ENCODE results near the gene ZP1. TPM values are rescaled to one million over a fixed set of nuclear protein-coding genes. Genes with fewer than 3 reads are reported as not detected.

ZP1 gene
- total RNA-seq, 5 donors from 2014 or later (not counting 1 experiment from before 2014, with no cell fraction given), result 0.20 to 1.0 TPM; not detected in 3

DNA sequence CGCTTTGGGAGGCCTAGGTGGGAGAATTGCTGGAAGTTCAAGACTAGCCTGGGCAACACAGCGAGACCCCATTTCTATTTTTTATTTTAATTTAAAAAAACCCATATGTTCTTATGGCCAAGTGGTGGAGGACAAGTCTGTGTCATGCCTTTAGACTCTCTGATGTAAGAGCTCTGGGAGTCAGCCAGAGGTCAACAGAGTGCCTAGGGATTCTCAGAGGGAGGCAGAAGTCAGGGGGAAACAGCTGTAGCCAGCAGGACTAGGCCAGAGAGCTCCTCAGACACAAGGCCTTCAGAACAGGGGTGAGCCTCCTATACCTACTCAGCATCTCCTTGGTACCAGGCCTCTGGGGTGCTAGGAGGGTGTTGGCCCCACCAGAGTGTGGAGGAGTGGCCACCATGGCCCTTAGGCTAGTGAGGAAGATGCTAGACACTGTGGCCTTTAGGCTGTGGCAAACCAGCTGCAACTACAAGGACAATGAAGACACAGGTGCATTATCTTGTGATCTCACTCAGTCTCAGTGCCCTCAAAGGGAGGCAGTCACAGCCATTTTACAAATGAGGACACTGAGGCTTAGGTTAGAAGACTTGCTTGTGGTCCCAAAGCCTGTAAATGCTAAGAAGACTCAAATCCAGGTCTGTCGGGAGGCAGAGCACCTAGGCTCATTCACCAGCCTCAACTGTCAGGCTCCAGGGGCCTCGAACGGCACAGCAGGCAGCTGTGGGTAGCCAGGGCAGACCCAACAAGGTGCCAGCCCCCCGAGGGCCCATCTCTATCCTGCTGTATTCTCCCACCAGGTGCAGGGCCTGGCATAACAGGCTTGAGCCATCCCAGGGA is 5.0 kb downstream of the ZP1 start:
- peaks cover 0 to 6% of the 10 kb centered on the region in 2 donors for H3K36me3 ChIP-seq (ENCODE audit: control insufficient read depth in 2 of 2, extremely low read depth in 1 of 2, insufficient read depth in 1 of 2, low read length in 1 of 2)
- Mint-ChIP-seq H3K4me3 (no peak overlapping the region), H3K36me3 (no peaks in the 10 kb centered on the region), H3K27ac (peak overlapping the region in 1 of 2 donors; percentile 52), H3K4me1 (peaks cover 18 to 24% (median 21%) of the 10 kb centered on the region in 3 donors), H3K9me3 (no peaks in the 10 kb centered on the region), H3K27me3 (peaks cover 0 to 4% of the 10 kb centered on the region in 2 donors)
- 44% methylated on average over 3 of the region's 6 CpGs for WGBS (ENCODE audit: insufficient coverage)
- H3K9me3 ChIP-seq, result no peaks in the 10 kb centered on the region
- POLR2A ChIA-PET, result no interaction called here
- ATAC-seq (replicated peaks in 1 of 4) (peak in 1 of 4 experiments; percentile 23), DNase-seq (no peak)
- peaks cover 8 to 40% of the 10 kb centered on the region in 2 experiments for H3K4me1 ChIP-seq (ENCODE audit: control insufficient read depth in 1 of 2, extremely low read depth in 1 of 2, insufficient read depth in 2 of 2, low read length in 2 of 2)
- no peak overlapping the region for H3K4me3 ChIP-seq (ENCODE audit: control insufficient read depth in 1 of 2, extremely low read depth in 1 of 2, low read length in 1 of 2)
- peaks cover 0 to 34% of the 10 kb centered on the region in 2 experiments for H3K27me3 ChIP-seq (replicated peaks in 1 of 2; ENCODE audit: control insufficient read depth in 2 of 2, extremely low read depth in 1 of 2, insufficient read depth in 2 of 2, low read length in 1 of 2)
- CTCF ChIA-PET, result interaction anchor here in 1 of 2 donors (0.6 kb wide), 1 partner anchor 26 kb away, joined by 4 read pairs; no protein-coding TSS in a partner anchor
- H3K27ac ChIP-seq (ENCODE audit: low read length), result no peak overlapping the region

DNA sequence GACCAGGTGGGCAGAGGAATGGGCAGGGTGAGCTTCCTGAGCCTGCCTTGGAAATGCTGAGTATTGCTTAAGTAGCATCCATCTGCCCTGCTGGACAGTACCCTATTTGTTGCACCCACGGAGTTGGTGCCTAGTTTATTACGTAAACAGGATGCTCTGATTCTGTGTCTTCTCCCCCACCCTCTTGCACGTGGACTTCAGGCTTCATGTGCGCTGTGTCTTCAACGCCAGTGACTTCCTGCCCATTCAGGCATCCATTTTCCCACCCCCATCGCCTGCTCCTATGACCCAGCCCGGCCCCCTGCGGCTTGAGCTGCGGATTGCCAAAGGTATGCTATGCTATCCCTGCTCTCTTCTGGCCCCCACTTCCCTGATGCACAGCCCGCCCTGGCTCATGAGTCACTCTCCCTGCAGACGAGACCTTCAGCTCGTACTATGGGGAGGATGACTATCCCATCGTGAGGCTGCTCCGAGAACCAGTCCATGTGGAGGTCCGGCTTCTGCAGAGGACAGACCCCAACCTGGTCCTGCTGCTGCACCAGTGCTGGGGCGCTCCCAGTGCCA is 5.7 kb downstream of the ZP1 start:
- Histone ChIP-seq H3K27ac (ENCODE audit: low read length) (no peak overlapping the region), H3K9me3 (no peaks in the 10 kb centered on the region), H3K36me3 (ENCODE audit: control insufficient read depth in 2 of 2, extremely low read depth in 1 of 2, insufficient read depth in 1 of 2, low read length in 1 of 2) (peaks cover 0 to 7% of the 10 kb centered on the region in 2 donors), H3K27me3 (replicated peaks in 1 of 2; ENCODE audit: control insufficient read depth in 2 of 2, extremely low read depth in 1 of 2, insufficient read depth in 2 of 2, low read length in 1 of 2) (peaks cover 0 to 29% of the 10 kb centered on the region in 2 experiments), H3K4me3 (ENCODE audit: control insufficient read depth in 1 of 2, extremely low read depth in 1 of 2, low read length in 1 of 2) (no peak overlapping the region), H3K4me1 (ENCODE audit: control insufficient read depth in 1 of 2, extremely low read depth in 1 of 2, insufficient read depth in 2 of 2, low read length in 2 of 2) (peaks cover 8 to 40% of the 10 kb centered on the region in 2 experiments)
- peak overlapping the region in 1 of 2 donors; percentile 39 for H3K27ac Mint-ChIP-seq
- POLR2A ChIA-PET, result interaction anchor here in 1 of 2 donors (0.6 kb wide), 1 partner anchor 155 kb away, joined by 5 read pairs; no protein-coding TSS in a partner anchor
- peaks cover 0 to 4% of the 10 kb centered on the region in 2 donors for H3K27me3 Mint-ChIP-seq
- CTCF ChIA-PET, result no interaction called here
- DNase-seq, result peak in 12 of 35 experiments; percentile 7 to 30 (median 14)
- peaks cover 6% of the 10 kb centered on the region for H3K36me3 Mint-ChIP-seq
- no peaks in the 10 kb centered on the region for H3K9me3 Mint-ChIP-seq
- H3K4me1 Mint-ChIP-seq, result peaks cover 18 to 24% (median 21%) of the 10 kb centered on the region in 3 donors
- H3K4me3 Mint-ChIP-seq, result no peak overlapping the region
- 68% methylated on average over 15 of the region's 16 CpGs for WGBS (ENCODE audit: insufficient coverage)
- ATAC-seq (replicated peaks in 1 of 4), result peak; percentile 25 to 68 (median 44)

- Mint-ChIP-seq H3K4me3 (no peak overlapping the region), H3K4me1 (peaks cover 18 to 22% (median 19%) of the 10 kb centered on the region in 3 donors), H3K27me3 (peaks cover 0 to 4% of the 10 kb centered on the region in 2 donors), H3K9me3 (no peaks in the 10 kb centered on the region), H3K27ac (no peak overlapping the region), H3K36me3 (peaks cover 9% of the 10 kb centered on the region)
- POLR2A ChIA-PET, result interaction anchor here in 1 of 2 donors (0.6 kb wide), 1 partner anchor 155 kb away, joined by 5 read pairs; no protein-coding TSS in a partner anchor
- H3K4me1 ChIP-seq (ENCODE audit: control insufficient read depth in 1 of 2, extremely low read depth in 1 of 2, insufficient read depth in 2 of 2, low read length in 2 of 2), result peaks cover 8 to 38% of the 10 kb centered on the region in 2 experiments
- H3K27me3 ChIP-seq (replicated peaks in 1 of 2; ENCODE audit: control insufficient read depth in 2 of 2, extremely low read depth in 1 of 2, insufficient read depth in 2 of 2, low read length in 1 of 2), result peaks cover 0 to 24% of the 10 kb centered on the region in 2 experiments
- 91% methylated on average over 8 of the region's 12 CpGs for WGBS (ENCODE audit: insufficient coverage)
- no peak overlapping the region for H3K4me3 ChIP-seq (ENCODE audit: control insufficient read depth in 1 of 2, extremely low read depth in 1 of 2, low read length in 1 of 2)
- H3K9me3 ChIP-seq, result no peaks in the 10 kb centered on the region
- H3K27ac ChIP-seq (ENCODE audit: low read length), result no peak overlapping the region
- CTCF ChIA-PET, result no interaction called here
- DNase-seq, result no peak
- ATAC-seq (replicated peaks in 1 of 4), result peak in 2 of 4 experiments; percentile 5 to 9
- peaks cover 0 to 9% of the 10 kb centered on the region in 2 donors for H3K36me3 ChIP-seq (ENCODE audit: control insufficient read depth in 2 of 2, extremely low read depth in 1 of 2, insufficient read depth in 1 of 2, low read length in 1 of 2)
Measured at GRCh38 chr11:60873533-60873932, 6.2 kb downstream of the ZP1 start.

DNA sequence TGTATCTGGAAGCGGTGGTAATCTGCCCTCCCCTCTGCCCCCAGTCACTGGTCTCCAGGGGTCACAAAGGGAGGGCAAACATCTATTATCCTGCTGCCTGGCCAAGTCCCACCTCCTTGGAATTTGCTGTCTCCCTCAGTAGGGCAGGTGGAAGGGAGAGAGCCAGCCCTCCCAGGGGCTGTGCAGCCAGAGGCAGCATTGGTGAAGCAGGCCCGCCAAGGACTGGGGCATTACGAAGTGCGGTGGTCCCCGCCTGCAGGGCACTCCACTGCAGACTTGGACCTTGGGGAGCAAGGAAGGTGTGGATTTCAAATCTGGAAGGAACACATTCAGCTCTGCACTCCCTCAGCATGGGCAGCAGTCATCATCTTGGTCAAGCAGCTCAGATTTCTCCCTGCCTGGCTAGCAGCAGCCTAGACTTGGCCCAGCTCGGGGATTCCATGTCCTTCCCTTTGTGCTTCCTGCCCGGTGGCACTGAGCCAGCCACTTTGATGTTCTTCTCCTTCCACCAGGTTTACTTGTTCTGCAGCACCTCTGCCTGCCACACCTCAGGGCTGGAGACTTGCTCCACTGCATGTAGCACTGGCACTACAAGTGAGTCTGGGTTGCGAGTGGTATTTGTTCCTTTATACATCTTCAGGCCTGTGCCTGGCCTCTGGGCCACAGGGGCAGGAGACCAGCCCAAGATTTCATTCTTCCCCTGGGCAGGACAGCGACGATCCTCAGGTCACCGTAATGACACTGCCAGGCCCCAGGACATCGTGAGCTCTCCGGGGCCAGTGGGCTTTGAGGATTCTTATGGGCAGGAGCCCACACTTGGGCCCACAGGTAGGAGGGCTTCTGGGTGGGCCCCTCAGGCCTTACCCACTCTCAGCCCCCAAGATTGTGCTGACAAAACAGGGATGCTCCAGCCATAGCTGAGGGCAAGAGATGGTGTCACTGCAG is 7.4 kb downstream of the ZP1 start:
- no peak overlapping the region for H3K4me3 ChIP-seq (ENCODE audit: control insufficient read depth in 1 of 2, extremely low read depth in 1 of 2, low read length in 1 of 2)
- ATAC-seq (replicated peaks in 1 of 4) (no peak), DNase-seq (no peak)
- H3K36me3 Mint-ChIP-seq, result peaks cover 9% of the 10 kb centered on the region
- H3K27ac Mint-ChIP-seq, result no peak overlapping the region
- H3K4me1 ChIP-seq (ENCODE audit: control insufficient read depth in 1 of 2, extremely low read depth in 1 of 2, insufficient read depth in 2 of 2, low read length in 2 of 2), result peaks cover 8 to 38% of the 10 kb centered on the region in 2 experiments
- H3K9me3 ChIP-seq, result no peaks in the 10 kb centered on the region
- H3K4me1 Mint-ChIP-seq, result peaks cover 17 to 18% (median 17%) of the 10 kb centered on the region in 3 donors
- H3K27me3 ChIP-seq (replicated peaks in 1 of 2; ENCODE audit: control insufficient read depth in 2 of 2, extremely low read depth in 1 of 2, insufficient read depth in 2 of 2, low read length in 1 of 2), result peaks cover 0 to 13% of the 10 kb centered on the region in 2 experiments
- peaks cover 0 to under 1% of the 10 kb centered on the region in 2 donors for H3K27me3 Mint-ChIP-seq
- WGBS (ENCODE audit: insufficient coverage), result 79% methylated on average over 3 of the region's 13 CpGs
- H3K9me3 Mint-ChIP-seq, result no peaks in the 10 kb centered on the region
- ChIA-PET POLR2A (no interaction called here), CTCF (no interaction called here)
- H3K4me3 Mint-ChIP-seq, result no peak overlapping the region
- peaks cover 0 to 10% of the 10 kb centered on the region in 2 donors for H3K36me3 ChIP-seq (ENCODE audit: control insufficient read depth in 2 of 2, extremely low read depth in 1 of 2, insufficient read depth in 1 of 2, low read length in 1 of 2)
- H3K27ac ChIP-seq (ENCODE audit: low read length), result no peak overlapping the region

DNA sequence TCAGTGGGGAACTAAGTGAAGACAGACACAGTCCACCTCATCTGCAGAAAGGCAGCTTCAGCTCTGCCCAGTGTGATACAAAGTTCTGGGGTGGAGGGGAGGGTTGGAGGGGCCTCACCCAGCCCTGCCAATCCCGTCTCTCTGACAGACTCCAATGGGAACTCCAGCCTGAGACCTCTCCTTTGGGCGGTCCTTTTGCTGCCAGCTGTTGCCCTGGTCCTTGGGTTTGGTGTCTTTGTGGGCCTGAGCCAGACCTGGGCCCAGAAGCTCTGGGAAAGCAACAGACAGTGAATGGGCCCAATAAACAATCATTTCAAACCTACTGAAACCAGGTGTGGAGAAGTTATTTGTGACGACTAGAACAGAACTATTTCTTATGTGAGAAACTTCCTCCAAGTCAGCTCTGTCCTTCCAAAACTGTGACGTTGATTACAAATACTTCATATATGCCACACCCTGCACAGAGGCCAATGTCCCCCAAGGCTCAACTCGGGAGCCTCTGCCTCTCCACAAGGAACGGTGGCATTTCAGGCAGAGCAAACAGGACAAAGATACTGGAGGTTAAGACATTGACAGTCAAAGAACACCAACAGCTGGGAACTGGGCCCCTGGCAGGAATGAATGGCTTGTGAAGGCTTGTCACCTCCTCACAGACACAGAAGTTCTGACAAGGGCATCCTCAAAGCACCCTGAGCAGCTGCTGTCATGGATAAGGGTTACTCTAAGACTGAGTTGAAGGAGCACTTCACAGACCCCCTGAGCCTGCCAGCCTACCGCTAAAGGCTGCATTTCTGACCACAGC is 8.2 kb downstream of the ZP1 start:
- Mint-ChIP-seq H3K9me3 (no peaks in the 10 kb centered on the region), H3K27ac (no peak overlapping the region), H3K4me1 (peaks cover 17 to 18% (median 17%) of the 10 kb centered on the region in 3 donors), H3K4me3 (no peak overlapping the region), H3K27me3 (no peaks in the 10 kb centered on the region), H3K36me3 (peaks cover 17% of the 10 kb centered on the region)
- Histone ChIP-seq H3K4me1 (ENCODE audit: control insufficient read depth in 1 of 2, extremely low read depth in 1 of 2, insufficient read depth in 2 of 2, low read length in 2 of 2) (peaks cover 8 to 32% of the 10 kb centered on the region in 2 experiments), H3K9me3 (no peaks in the 10 kb centered on the region), H3K27ac (ENCODE audit: low read length) (no peak overlapping the region), H3K27me3 (replicated peaks in 1 of 2; ENCODE audit: control insufficient read depth in 2 of 2, extremely low read depth in 1 of 2, insufficient read depth in 2 of 2, low read length in 1 of 2) (peaks cover 0 to 13% of the 10 kb centered on the region in 2 experiments), H3K36me3 (ENCODE audit: control insufficient read depth in 2 of 2, extremely low read depth in 1 of 2, insufficient read depth in 1 of 2, low read length in 1 of 2) (peaks cover 0 to 18% of the 10 kb centered on the region in 2 donors), H3K4me3 (ENCODE audit: control insufficient read depth in 1 of 2, extremely low read depth in 1 of 2, low read length in 1 of 2) (no peak overlapping the region)
- no peak for DNase-seq
- whole genome bisulfite sequencing (ENCODE audit: insufficient coverage), result 92% methylated on average over 5 of the region's 7 CpGs
- no peak for ATAC-seq (replicated peaks in 1 of 4)
- ChIA-PET POLR2A (no interaction called here), CTCF (interaction anchor here in 1 of 2 donors (0.5 kb wide), 1 partner anchor 75 kb away, joined by 6 read pairs; no protein-coding TSS in a partner anchor)

Data from T-cell (primary cell).